IMR-90 (cell line): ENCODE results near the gene ZNHIT1. TPM values are rescaled to one million over a fixed set of nuclear protein-coding genes. Genes with fewer than 3 reads are reported as not detected.

Source experiments
- ATAC-seq: fragments of 200-7000 bp; cut with Tn5 transposase; 2 replicates; pipeline ENCODE4 v1.9.1; 2020; ENCODE audit warnings: low read depth, mild to moderate bottlenecking, moderate library complexity
- BruUV-seq: library from RNA; stranded (reverse); fragments of 400-500 nt; replicated peaks from 2 replicates; lab custom pipeline; 2021; lab: Mats Ljungman, UMichigan
- CTCF ChIA-PET: fragments of 300-600 bp; formaldehyde crosslinking; extraction: SDS; loops from one replicate; lab custom pipeline; 2021; ENCODE audit warnings: antibody characterized with exemption; lab: Yijun Ruan, JAX
- POLR2A ChIA-PET: fragments of 300-600 bp; sonication (Branson Sonifier 250); formaldehyde crosslinking; loops from one replicate; lab custom pipeline; 2022; ENCODE audit warnings: antibody characterized with exemption; ENCODE audit not compliant: unreplicated experiment; lab: Charles Lee
- DNase-seq: peaks from one replicate; pipeline ENCODE4 v3.0.0; 2013
- H2AFZ ChIP-seq: replicated peaks from 2 replicates; pipeline ENCODE3; 2013; ENCODE audit warnings: low read length, mild to moderate bottlenecking; ENCODE audit not compliant: poor library complexity
- H2AK5ac ChIP-seq: 2 replicates; pipeline ENCODE4 v1.6.1; 2013; ENCODE audit warnings: low read depth, low read length, inconsistent platforms
- H2AK9ac ChIP-seq: replicated peaks from 2 replicates; pipeline ENCODE3; 2013; ENCODE audit warnings: mild to moderate bottlenecking, low read depth, low read length, moderate library complexity; ENCODE audit not compliant: poor library complexity
- H2BK120ac ChIP-seq: 2 replicates; pipeline ENCODE4 v1.6.1; 2013; ENCODE audit warnings: low read depth, low read length, inconsistent platforms
- H2BK15ac ChIP-seq: 3 replicates; pipeline ENCODE4 v1.6.1; 2013; ENCODE audit warnings: low read depth, low read length, inconsistent platforms
- H2BK20ac ChIP-seq: 2 replicates; pipeline ENCODE4 v1.6.1; 2013; ENCODE audit warnings: low read depth, mild to moderate bottlenecking, inconsistent platforms, low read length, moderate library complexity
- H2BK5ac ChIP-seq: 2 replicates; pipeline ENCODE4 v1.6.1; 2013; ENCODE audit warnings: mild to moderate bottlenecking, low read depth, low read length, inconsistent platforms; ENCODE audit not compliant: poor library complexity, severe bottlenecking
- H3K14ac ChIP-seq: replicated peaks from 2 replicates; pipeline ENCODE4 v1.6.1; 2013; ENCODE audit warnings: low read depth, low read length, inconsistent platforms
- H3K18ac ChIP-seq: 2 replicates; pipeline ENCODE4 v1.6.1; 2013; ENCODE audit warnings: low read depth, low read length, control low read depth
- H3K23ac ChIP-seq: 2 replicates; pipeline ENCODE4 v1.6.1; 2013; ENCODE audit warnings: low read depth, low read length, inconsistent platforms
- H3K27ac ChIP-seq: 2 replicates; pipeline ENCODE4 v1.5.1; 2013; ENCODE audit warnings: mild to moderate bottlenecking, control low read depth, low read length; ENCODE audit not compliant: insufficient read depth
- H3K27me3 ChIP-seq: 2 replicates; pipeline ENCODE4 v1.6.1; 2013; ENCODE audit warnings: low read length; ENCODE audit not compliant: control insufficient read depth, insufficient read depth
- H3K36me3 ChIP-seq: 2 replicates; pipeline ENCODE4 v1.6.1; 2013; ENCODE audit warnings: low read length, mixed read lengths; ENCODE audit not compliant: control insufficient read depth, insufficient read depth
- H3K4ac ChIP-seq: 2 replicates; pipeline ENCODE4 v1.6.1; 2013; ENCODE audit warnings: low read depth, low read length, inconsistent platforms
- H3K4me1 ChIP-seq: 2 replicates; pipeline ENCODE4 v1.6.1; 2013; ENCODE audit warnings: low read length, mixed read lengths; ENCODE audit not compliant: control insufficient read depth, insufficient read depth
- H3K4me2 ChIP-seq: 2 replicates; pipeline ENCODE4 v1.6.1; 2013; ENCODE audit warnings: low read depth, mild to moderate bottlenecking, control low read depth, low read length, moderate library complexity
- H3K4me3 ChIP-seq: 2 replicates; pipeline ENCODE4 v1.5.1; 2013; ENCODE audit warnings: low read depth, mild to moderate bottlenecking, control low read depth, low read length, moderate library complexity; ENCODE audit not compliant: insufficient read depth
- H3K56ac ChIP-seq: 2 replicates; pipeline ENCODE4 v1.6.1; 2013; ENCODE audit warnings: low read length, inconsistent platforms; ENCODE audit not compliant: insufficient read depth; ENCODE audit errors: extremely low read depth
- H3K79me1 ChIP-seq, 2 experiments: 2 replicates each; pipeline ENCODE4 v1.6.1; 2013; ENCODE audit warnings: low read length in 2 of 2, inconsistent platforms in 1 of 2, low read depth in 1 of 2
- H3K9ac ChIP-seq: 2 replicates; pipeline ENCODE4 v1.6.1; 2013; ENCODE audit warnings: low read depth, low read length, control low read depth
- H3K9me1 ChIP-seq: 2 replicates; pipeline ENCODE4 v1.6.1; 2013; ENCODE audit warnings: low read length, inconsistent platforms; ENCODE audit not compliant: insufficient read depth
- H3K9me3 ChIP-seq: 2 replicates; pipeline ENCODE4 v1.6.1; 2013; ENCODE audit warnings: low read length; ENCODE audit not compliant: control insufficient read depth, insufficient read depth
- H4K20me1 ChIP-seq: 2 replicates; pipeline ENCODE4 v1.6.1; 2013; ENCODE audit warnings: low read length, inconsistent platforms; ENCODE audit not compliant: insufficient read depth
- H4K5ac ChIP-seq: 2 replicates; pipeline ENCODE4 v1.6.1; 2013; ENCODE audit warnings: mild to moderate bottlenecking, low read depth, low read length, control low read depth
- H4K8ac ChIP-seq, 2 experiments: 2 replicates each; pipeline ENCODE4 v1.6.1; 2013; ENCODE audit warnings: low read depth in 2 of 2, low read length in 2 of 2, control low read depth in 1 of 2, inconsistent platforms in 1 of 2
- H4K91ac ChIP-seq: 2 replicates; pipeline ENCODE4 v1.6.1; 2013; ENCODE audit warnings: low read depth, low read length, inconsistent platforms; ENCODE audit not compliant: insufficient read depth
- CEBPB ChIP-seq: IDR thresholded peaks from 2 replicates; pipeline ENCODE4 v1.6.1; 2012; ENCODE audit warnings: low read depth, low read length, improper control_type of control experiment
- CHD1 ChIP-seq: IDR thresholded peaks from 2 replicates; pipeline ENCODE4 v1.6.1; 2012; ENCODE audit warnings: low read depth, low read length, improper control_type of control experiment
- FOS ChIP-seq: fragments of 150-350 bp; IDR thresholded peaks from 2 replicates; pipeline ENCODE4 v1.6.1; 2016; ENCODE audit warnings: low read depth, low read length
- MAFK ChIP-seq: IDR thresholded peaks from 2 replicates; pipeline ENCODE4 v1.6.1; 2012; ENCODE audit warnings: low read depth, low read length, improper control_type of control experiment
- MXI1 ChIP-seq: IDR thresholded peaks from 2 replicates; pipeline ENCODE4 v1.6.1; 2012; ENCODE audit warnings: low read depth, mild to moderate bottlenecking, low read length, moderate library complexity, borderline replicate concordance
- NFE2L2 ChIP-seq: fragments of 150-350 bp; IDR thresholded peaks from 2 replicates; pipeline ENCODE4 v1.6.1; 2016; ENCODE audit warnings: low read depth, mild to moderate bottlenecking, low read length
- POLR2A ChIP-seq: IDR thresholded peaks from 2 replicates; pipeline ENCODE4 v1.6.1; 2012; ENCODE audit warnings: mild to moderate bottlenecking, low read depth, low read length
- RAD21 ChIP-seq: IDR thresholded peaks from 2 replicates; pipeline ENCODE4 v1.6.1; 2012; ENCODE audit warnings: low read length, improper control_type of control experiment
- RFX5 ChIP-seq: IDR thresholded peaks from 2 replicates; pipeline ENCODE4 v1.8.0; 2012; ENCODE audit warnings: low read depth, mild to moderate bottlenecking, low read length, moderate library complexity
- WGBS, 2 experiments: methylation state at CpG; one replicate each; pipeline versions ENCODE4 v1.1.5 to v1.1.7; 2013; ENCODE audit warnings: missing lambda C conversion rate in 2 of 2; ENCODE audit not compliant: insufficient read length in 1 of 2; ENCODE audit errors: extremely low coverage in 2 of 2; 5-methylcytosine and 5-hydroxymethylcytosine counted together
- dilution Hi-C: fragments of 300-500 bp; cut with HindIII; formaldehyde crosslinking; loops from one replicate; pipeline ENCODE4 v1.14.3; 2018; ENCODE audit warnings: low sequenced_read_pairs; ENCODE audit not compliant: unreplicated experiment
- in situ Hi-C: fragments of 300-500 bp; cut with MboI; formaldehyde crosslinking; loops from 3 replicates; pipeline ENCODE4 v1.14.3; 2019; ENCODE audit warnings: low sequenced_read_pairs, inconsistent platforms, mixed read lengths
- intact Hi-C: fragments of 100-400 bp; cut with micrococcal nuclease; formaldehyde crosslinking; loops from 2 replicates; pipeline ENCODE4 v1.10.0; 2022
- polyA plus RNA-seq, 3 experiments: library from polyadenylated mRNA; depleted of rRNA; stranded (reverse); fragments of >200 nt; gene quantifications; 2 replicates each; pipeline ENCODE4 v1.2.3, GENCODE V29; 2012; ENCODE audit warnings: low replicate concordance in 1 of 3
- total RNA-seq: library from RNA; depleted of rRNA; stranded (reverse); fragments of >200 nt; gene quantifications from 2 replicates; pipeline ENCODE4 v1.2.3, GENCODE V29; 2012
- TF ChIP-seq, protein P1 (sequence below): conservative IDR thresholded peaks from 2 replicates; pipeline ENCODE4 v1.5.1; 2012; ENCODE audit warnings: mild to moderate bottlenecking, low read depth, low read length, improper control_type of control experiment

Gene ZNHIT1
- total and polyA plus RNA-seq, 2 of the 4 experiments (the other 2 are of a cell fraction) = 31.7 to 47.1 TPM

DNA sequence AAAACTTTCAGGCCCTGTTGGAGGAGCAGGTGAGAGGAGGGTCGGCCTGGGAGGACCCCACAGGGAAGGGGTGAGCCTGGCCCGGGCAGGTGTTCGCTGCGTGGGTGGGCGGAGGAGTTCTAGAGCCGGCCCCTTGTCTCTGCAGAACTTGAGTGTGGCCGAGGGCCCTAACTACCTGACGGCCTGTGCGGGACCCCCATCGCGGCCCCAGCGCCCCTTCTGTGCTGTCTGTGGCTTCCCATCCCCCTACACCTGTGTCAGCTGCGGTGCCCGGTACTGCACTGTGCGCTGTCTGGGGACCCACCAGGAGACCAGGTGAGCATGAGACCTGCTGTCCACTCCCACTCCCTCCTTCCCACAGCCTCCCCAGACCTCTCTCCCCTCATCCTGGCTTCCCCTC, 5.6 kb downstream of the ZNHIT1 start:
- WGBS, 2 experiments = 89% methylated on average over 9 of the region's 15 CpGs; no CpG with 5 or more reads in 1 of the 2 experiments
- H3K9me3 ChIP-seq = no peaks in the 10 kb centered on the region
- no peak for ATAC-seq
- peaks cover 8% of the 10 kb centered on the region for H4K20me1 ChIP-seq
- dilution Hi-C loops = no loop called here
- no peak overlapping the region for H3K27ac ChIP-seq
- no peak overlapping the region for H3K4ac ChIP-seq
- H4K91ac ChIP-seq = no peak overlapping the region
- H3K14ac ChIP-seq = no peak overlapping the region
- DNase-seq = no peak
- peaks cover 3% of the 10 kb centered on the region; the same call in 1 of the 2 replicates for H3K9me1 ChIP-seq
- H3K18ac ChIP-seq = no peak overlapping the region
- TF ChIP-seq RAD21 (no peak), CEBPB (no peak), MXI1 (no peak), FOS (no peak), CHD1 (no peak), RFX5 (no peak), POLR2A (no peak), MAFK (no peak), NFE2L2 (no peak)
- TF ChIP-seq, protein P1, sequence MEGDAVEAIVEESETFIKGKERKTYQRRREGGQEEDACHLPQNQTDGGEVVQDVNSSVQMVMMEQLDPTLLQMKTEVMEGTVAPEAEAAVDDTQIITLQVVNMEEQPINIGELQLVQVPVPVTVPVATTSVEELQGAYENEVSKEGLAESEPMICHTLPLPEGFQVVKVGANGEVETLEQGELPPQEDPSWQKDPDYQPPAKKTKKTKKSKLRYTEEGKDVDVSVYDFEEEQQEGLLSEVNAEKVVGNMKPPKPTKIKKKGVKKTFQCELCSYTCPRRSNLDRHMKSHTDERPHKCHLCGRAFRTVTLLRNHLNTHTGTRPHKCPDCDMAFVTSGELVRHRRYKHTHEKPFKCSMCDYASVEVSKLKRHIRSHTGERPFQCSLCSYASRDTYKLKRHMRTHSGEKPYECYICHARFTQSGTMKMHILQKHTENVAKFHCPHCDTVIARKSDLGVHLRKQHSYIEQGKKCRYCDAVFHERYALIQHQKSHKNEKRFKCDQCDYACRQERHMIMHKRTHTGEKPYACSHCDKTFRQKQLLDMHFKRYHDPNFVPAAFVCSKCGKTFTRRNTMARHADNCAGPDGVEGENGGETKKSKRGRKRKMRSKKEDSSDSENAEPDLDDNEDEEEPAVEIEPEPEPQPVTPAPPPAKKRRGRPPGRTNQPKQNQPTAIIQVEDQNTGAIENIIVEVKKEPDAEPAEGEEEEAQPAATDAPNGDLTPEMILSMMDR = no peak
- intact Hi-C loops = no loop called here
- no peak overlapping the region for H3K56ac ChIP-seq
- H2BK15ac ChIP-seq = no peak overlapping the region
- no peak overlapping the region for H3K9ac ChIP-seq
- in situ Hi-C loops = no loop called here
- H4K8ac ChIP-seq = no peak overlapping the region
- POLR2A ChIA-PET = no interaction called here
- H3K36me3 ChIP-seq = peaks cover 38% of the 10 kb centered on the region
- H3K4me1 ChIP-seq = no peaks in the 10 kb centered on the region
- peaks cover 14 to 35% of the 10 kb centered on the region in 2 experiments for H3K79me1 ChIP-seq
- H4K5ac ChIP-seq = no peak overlapping the region
- H3K27me3 ChIP-seq = no peaks in the 10 kb centered on the region
- CTCF ChIA-PET = no interaction called here
- no peak overlapping the region for H2BK20ac ChIP-seq
- no peak overlapping the region for H3K4me3 ChIP-seq
- no peak overlapping the region for H2AK9ac ChIP-seq
- H2BK5ac ChIP-seq = no peak overlapping the region
- H3K23ac ChIP-seq = no peak overlapping the region
- H2AFZ ChIP-seq = no peak overlapping the region
- no TSS peak for BruUV-seq
- no peak overlapping the region for H2AK5ac ChIP-seq
- no peak overlapping the region for H2BK120ac ChIP-seq
- H3K4me2 ChIP-seq = no peak overlapping the region
